HepG2 (cell line): ENCODE data around the gene SCP2. TPM values are rescaled to one million over a fixed set of nuclear protein-coding genes. Genes with fewer than 3 reads are reported as not detected.

Experiments
- AHR ChIP-seq: IDR thresholded peaks from 2 replicates; pipeline ENCODE4 v1.6.1; 2018; ENCODE audit warnings: missing genetic modification reagents, missing compliant biosample characterization
- FOSL2 ChIP-seq: sonication (generic); formaldehyde crosslinking; IDR thresholded peaks from 2 replicates; pipeline ENCODE4 v1.4.0; 2020; ENCODE audit warnings: missing genetic modification reagents
- MED1 ChIP-seq: sonication (generic); formaldehyde crosslinking; IDR thresholded peaks from 2 replicates; pipeline ENCODE4 v1.4.0; 2020; ENCODE audit warnings: missing genetic modification reagents
- NFIB ChIP-seq: sonication (generic); formaldehyde crosslinking; IDR thresholded peaks from 2 replicates; pipeline ENCODE4 v1.9.0; 2021; ENCODE audit warnings: missing genetic modification reagents, mild to moderate bottlenecking, borderline replicate concordance
- NKX3-1 ChIP-seq: sonication (generic); formaldehyde crosslinking; IDR thresholded peaks from 2 replicates; pipeline ENCODE4 v1.5.0; 2020; ENCODE audit warnings: missing genetic modification reagents
- NR2F2 ChIP-seq: IDR thresholded peaks from 2 replicates; pipeline ENCODE4 v1.6.1; 2012; ENCODE audit warnings: low read depth, inconsistent platforms, borderline replicate concordance
- SNRNP70 ChIP-seq: fragments of 200-400 bp; formaldehyde crosslinking; IDR thresholded peaks from 2 replicates; pipeline ENCODE4 v1.6.1; 2017; ENCODE audit warnings: mild to moderate bottlenecking, low read depth, low read length, moderate library complexity
- ZBTB42 ChIP-seq: sonication (generic); formaldehyde crosslinking; IDR thresholded peaks from 2 replicates; pipeline ENCODE4 v1.5.0; 2020; ENCODE audit warnings: mild to moderate bottlenecking, missing genetic modification reagents
- ZBTB7B ChIP-seq: sonication (generic); formaldehyde crosslinking; IDR thresholded peaks from 2 replicates; pipeline ENCODE4 v1.4.0; 2020; ENCODE audit warnings: missing genetic modification reagents
- ZFP36L1 ChIP-seq: sonication (generic); formaldehyde crosslinking; IDR thresholded peaks from 2 replicates; pipeline ENCODE4 v1.8.0; 2022; ENCODE audit warnings: mild to moderate bottlenecking, missing genetic modification reagents, moderate library complexity
- ZFYVE20 ChIP-seq: sonication (generic); formaldehyde crosslinking; IDR thresholded peaks from 2 replicates; pipeline ENCODE4 v1.8.0; 2023; ENCODE audit warnings: low read depth, mild to moderate bottlenecking, moderate library complexity, missing genetic modification reagents, borderline replicate concordance
- ZNF160 ChIP-seq: sonication (generic); formaldehyde crosslinking; IDR thresholded peaks from 2 replicates; pipeline ENCODE4 v1.8.0; 2022; ENCODE audit warnings: mild to moderate bottlenecking, inconsistent platforms, missing genetic modification reagents
- ZNF205 ChIP-seq: IDR thresholded peaks from 2 replicates; pipeline ENCODE4 v1.6.1; 2018; ENCODE audit warnings: missing biosample characterization, missing genetic modification reagents
- ZNF253 ChIP-seq: sonication (generic); formaldehyde crosslinking; IDR thresholded peaks from 2 replicates; pipeline ENCODE4 v1.8.0; 2022; ENCODE audit warnings: mild to moderate bottlenecking, missing genetic modification reagents, borderline replicate concordance
- ZNF292 ChIP-seq: sonication (generic); formaldehyde crosslinking; IDR thresholded peaks from 2 replicates; pipeline ENCODE4 v1.8.1; 2022; ENCODE audit warnings: mild to moderate bottlenecking, low read depth, missing genetic modification reagents, borderline replicate concordance
- ZNF296 ChIP-seq: sonication (generic); formaldehyde crosslinking; conservative IDR thresholded peaks from 2 replicates; pipeline ENCODE4 v1.5.0; 2020; ENCODE audit warnings: mild to moderate bottlenecking, missing genetic modification reagents
- ZNF317 ChIP-seq: sonication (generic); formaldehyde crosslinking; IDR thresholded peaks from 2 replicates; pipeline ENCODE4 v1.5.0; 2020; ENCODE audit warnings: mild to moderate bottlenecking, missing genetic modification reagents
- ZNF484 ChIP-seq: sonication (generic); formaldehyde crosslinking; IDR thresholded peaks from 2 replicates; pipeline ENCODE4 v1.5.1; 2020; ENCODE audit warnings: mild to moderate bottlenecking, low read depth, missing genetic modification reagents, borderline replicate concordance
- ZNF556 ChIP-seq: sonication (generic); formaldehyde crosslinking; IDR thresholded peaks from 2 replicates; pipeline ENCODE4 v1.4.0; 2020; ENCODE audit warnings: mild to moderate bottlenecking, missing genetic modification reagents, borderline replicate concordance
- ZNF670 ChIP-seq: sonication (generic); formaldehyde crosslinking; IDR thresholded peaks from 2 replicates; pipeline ENCODE4 v1.8.0; 2022; ENCODE audit warnings: mild to moderate bottlenecking, missing genetic modification reagents, borderline replicate concordance
- ZNF879 ChIP-seq: sonication (generic); formaldehyde crosslinking; IDR thresholded peaks from 2 replicates; pipeline ENCODE4 v1.8.1; 2023; ENCODE audit warnings: missing genetic modification reagents
- ZSCAN9 ChIP-seq: IDR thresholded peaks from 2 replicates; pipeline ENCODE4 v1.6.1; 2016; ENCODE audit warnings: borderline replicate concordance
- polyA plus RNA-seq, 8 experiments: library from polyadenylated mRNA; depleted of rRNA in 3 of 8; stranded (reverse) in 7 of 8; unstranded in 1 of 8; fragments of >200 nt; fragmentation: Illumina TruSeq in 4 of 8; extraction: Trizol in 4 of 8; gene quantifications; 2 replicates each; pipeline versions ENCODE4 v1.2.1 to v1.2.3, GENCODE V29; 2011 to 2016; ENCODE audit warnings: low read depth in 4 of 8, missing spikeins in 1 of 8, mixed read lengths in 1 of 8; ENCODE audit not compliant: insufficient read depth in 1 of 8
- total RNA-seq, 5 experiments: library from RNA; depleted of rRNA; stranded (reverse); fragments of >200 nt; fragmentation: Illumina TruSeq; extraction: Trizol; gene quantifications; 2 replicates each; pipeline ENCODE4 v1.2.3, GENCODE V29; 2016; ENCODE audit warnings: low read depth in 1 of 5
- TF ChIP-seq, protein P1 (sequence below): IDR thresholded peaks from 2 replicates; pipeline ENCODE4 v1.6.1; 2016; ENCODE audit warnings: missing compliant biosample characterization, missing genetic modification reagents, borderline replicate concordance
- TF ChIP-seq, protein P2 (sequence below): sonication (generic); formaldehyde crosslinking; IDR thresholded peaks from 2 replicates; pipeline ENCODE4 v1.8.0; 2022; ENCODE audit warnings: mild to moderate bottlenecking, missing genetic modification reagents, moderate library complexity
- TF ChIP-seq, protein P3 (sequence below): sonication (generic); formaldehyde crosslinking; conservative IDR thresholded peaks from 2 replicates; pipeline ENCODE4 v1.8.0; 2022; ENCODE audit warnings: mild to moderate bottlenecking, moderate library complexity, missing genetic modification reagents

The SCP2 gene
- total and polyA plus RNA-seq, 2 of the 13 experiments (the other 11 are each of a cell fraction or from before 2014, with no cell fraction given) = 59.0 to 133 TPM

DNA sequence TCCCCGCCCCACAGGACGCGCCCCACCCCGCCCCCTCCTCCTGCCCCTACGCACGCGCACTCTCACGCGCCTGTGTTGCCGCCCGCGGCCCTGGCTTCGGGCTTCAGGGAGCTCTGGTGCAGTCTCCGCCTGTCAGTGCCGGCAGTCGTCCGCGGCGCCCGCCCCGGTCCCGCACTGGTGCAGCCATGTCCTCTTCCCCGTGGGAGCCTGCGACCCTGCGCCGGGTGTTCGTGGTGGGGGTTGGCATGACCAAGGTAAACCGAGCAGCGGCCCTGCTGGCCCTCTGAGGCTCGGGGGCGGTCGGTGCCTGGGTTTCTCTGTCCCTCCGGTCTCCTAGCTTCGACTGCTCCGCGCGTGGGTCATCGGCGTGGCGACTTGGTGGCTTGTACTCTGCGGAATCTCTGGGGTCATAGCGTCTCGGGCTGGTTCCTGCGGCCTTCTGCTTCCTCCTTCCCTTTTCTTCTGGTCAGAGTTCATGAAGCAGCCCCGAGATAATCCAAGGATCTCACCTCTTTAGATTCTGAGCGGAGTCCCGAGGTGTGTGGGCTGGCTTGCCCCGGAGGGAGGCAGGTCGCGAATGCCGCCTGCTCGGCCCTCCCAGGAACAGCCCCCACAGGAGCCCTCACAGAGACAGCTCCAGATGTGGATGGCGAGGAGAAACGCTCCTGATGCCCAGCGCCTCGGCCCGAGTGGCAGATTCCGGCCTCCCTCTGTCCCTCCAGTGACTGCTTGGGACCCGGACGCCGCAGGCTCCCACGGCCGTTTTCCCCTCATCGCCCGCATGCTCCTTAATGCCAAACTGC, at the start of gene SCP2 (continued):
- TF ChIP-seq NFIB (CRISPR knock-in tag) (no peak), ZNF296 (CRISPR knock-in tag) (no peak), ZSCAN9 (CRISPR knock-in tag) (no peak; the same call in 1 of the 2 replicates), ZNF205 (no peak), AHR (CRISPR knock-in tag) (no peak), NKX3-1 (CRISPR knock-in tag) (no peak), ZBTB7B (CRISPR knock-in tag) (no peak; the same call in 1 of the 2 replicates), ZNF556 (no peak; the same call in 1 of the 2 replicates), ZNF292 (0 out of 2 replicates have a peak, but pooled peaks have one; percentile 17), FOSL2 (CRISPR knock-in tag) (no peak), ZBTB42 (CRISPR knock-in tag) (no peak; the same call in 1 of the 2 replicates), ZNF670 (no peak), ZNF879 (peak; percentile 79; the same call in 1 of the 2 replicates), SNRNP70 (no peak), ZFP36L1 (CRISPR knock-in tag) (no peak), ZFYVE20 (no peak), ZNF317 (peak; percentile 64; the same call in 1 of the 2 replicates), NR2F2 (no peak), ZNF160 (CRISPR knock-in tag) (peak; percentile 85; the same call in 1 of the 2 replicates), ZNF253 (CRISPR knock-in tag) (no peak), MED1 (CRISPR knock-in tag) (peak; percentile 23), ZNF484 (CRISPR knock-in tag) (no peak)
- TF ChIP-seq, protein P1, sequence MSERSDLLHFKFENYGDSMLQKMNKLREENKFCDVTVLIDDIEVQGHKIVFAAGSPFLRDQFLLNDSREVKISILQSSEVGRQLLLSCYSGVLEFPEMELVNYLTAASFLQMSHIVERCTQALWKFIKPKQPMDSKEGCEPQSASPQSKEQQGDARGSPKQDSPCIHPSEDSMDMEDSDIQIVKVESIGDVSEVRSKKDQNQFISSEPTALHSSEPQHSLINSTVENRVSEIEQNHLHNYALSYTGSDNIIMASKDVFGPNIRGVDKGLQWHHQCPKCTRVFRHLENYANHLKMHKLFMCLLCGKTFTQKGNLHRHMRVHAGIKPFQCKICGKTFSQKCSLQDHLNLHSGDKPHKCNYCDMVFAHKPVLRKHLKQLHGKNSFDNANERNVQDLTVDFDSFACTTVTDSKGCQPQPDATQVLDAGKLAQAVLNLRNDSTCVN (CRISPR knock-in tag) = no peak
- TF ChIP-seq, protein P2, sequence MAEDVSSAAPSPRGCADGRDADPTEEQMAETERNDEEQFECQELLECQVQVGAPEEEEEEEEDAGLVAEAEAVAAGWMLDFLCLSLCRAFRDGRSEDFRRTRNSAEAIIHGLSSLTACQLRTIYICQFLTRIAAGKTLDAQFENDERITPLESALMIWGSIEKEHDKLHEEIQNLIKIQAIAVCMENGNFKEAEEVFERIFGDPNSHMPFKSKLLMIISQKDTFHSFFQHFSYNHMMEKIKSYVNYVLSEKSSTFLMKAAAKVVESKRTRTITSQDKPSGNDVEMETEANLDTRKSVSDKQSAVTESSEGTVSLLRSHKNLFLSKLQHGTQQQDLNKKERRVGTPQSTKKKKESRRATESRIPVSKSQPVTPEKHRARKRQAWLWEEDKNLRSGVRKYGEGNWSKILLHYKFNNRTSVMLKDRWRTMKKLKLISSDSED (CRISPR knock-in tag) = no peak
- TF ChIP-seq, protein P3, sequence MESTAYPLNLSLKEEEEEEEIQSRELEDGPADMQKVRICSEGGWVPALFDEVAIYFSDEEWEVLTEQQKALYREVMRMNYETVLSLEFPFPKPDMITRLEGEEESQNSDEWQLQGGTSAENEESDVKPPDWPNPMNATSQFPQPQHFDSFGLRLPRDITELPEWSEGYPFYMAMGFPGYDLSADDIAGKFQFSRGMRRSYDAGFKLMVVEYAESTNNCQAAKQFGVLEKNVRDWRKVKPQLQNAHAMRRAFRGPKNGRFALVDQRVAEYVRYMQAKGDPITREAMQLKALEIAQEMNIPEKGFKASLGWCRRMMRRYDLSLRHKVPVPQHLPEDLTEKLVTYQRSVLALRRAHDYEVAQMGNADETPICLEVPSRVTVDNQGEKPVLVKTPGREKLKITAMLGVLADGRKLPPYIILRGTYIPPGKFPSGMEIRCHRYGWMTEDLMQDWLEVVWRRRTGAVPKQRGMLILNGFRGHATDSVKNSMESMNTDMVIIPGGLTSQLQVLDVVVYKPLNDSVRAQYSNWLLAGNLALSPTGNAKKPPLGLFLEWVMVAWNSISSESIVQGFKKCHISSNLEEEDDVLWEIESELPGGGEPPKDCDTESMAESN (CRISPR knock-in tag) = 0 out of 2 replicates have a peak, but pooled peaks have one; percentile 30
